ENCODE results near the gene DENND1A. TPM values are rescaled to one million over a fixed set of nuclear protein-coding genes. Genes with fewer than 3 reads are reported as not detected.

DENND1A gene
- total RNA-seq, 4 donors from 2014 or later = 19.2 to 26.9 (median 24.0) TPM

- H3K27me3 ChIP-seq = no peaks in the 10 kb centered on the region
- no peak for TF ChIP-seq POLR2A (IDR thresholded peaks at IDR 0.05; ENCODE audit: low read depth)
- TF ChIP-seq CTCF (IDR thresholded peaks at IDR 0.05) = no peak
- TF ChIP-seq EP300 (IDR thresholded peaks at IDR 0.05) = no peak
- no peak for TF ChIP-seq POLR2AphosphoS5 (IDR thresholded peaks at IDR 0.05)
- no peaks in the 10 kb centered on the region for H3K9me3 ChIP-seq
- no peak overlapping the region for H3K27ac ChIP-seq (replicated peaks in 1 of 4)
- peaks cover 7 to 21% (median 20%) of the 10 kb centered on the region in 4 donors for H3K4me1 ChIP-seq
- intact Hi-C loops (cut with DNase I) = loop anchor here (10.0 kb wide), 1 partner anchor 101 kb away; no protein-coding TSS in a partner anchor
- no peaks in the 10 kb centered on the region for H3K36me3 ChIP-seq
- no peak overlapping the region for H3K4me3 ChIP-seq
- no peak for DNase-seq (ENCODE audit: extremely low spot score)
- WGBS = 78% methylated on average over 8 of the region's 8 CpGs
These were observed 386.4 kb downstream of the DENND1A start for GRCh38 chr9:123543492-123543891.

GRCh38 chr9:123542435-123543225, 387.3 kb downstream of the DENND1A start:
- peaks cover 7 to 21% (median 20%) of the 10 kb centered on the region in 4 donors for H3K4me1 ChIP-seq
- no peak overlapping the region for H3K27ac ChIP-seq (replicated peaks in 1 of 4)
- no peak overlapping the region for H3K4me3 ChIP-seq
- TF ChIP-seq POLR2A (IDR thresholded peaks at IDR 0.05; ENCODE audit: low read depth) (no peak), CTCF (IDR thresholded peaks at IDR 0.05) (no peak), POLR2AphosphoS5 (IDR thresholded peaks at IDR 0.05) (no peak), EP300 (IDR thresholded peaks at IDR 0.05) (no peak)
- intact Hi-C loops (cut with DNase I) = loop anchor here (10.0 kb wide), 1 partner anchor 102 kb away; no protein-coding TSS in a partner anchor
- H3K36me3 ChIP-seq = no peaks in the 10 kb centered on the region
- H3K9me3 ChIP-seq = no peaks in the 10 kb centered on the region
- 92% methylated on average over 11 of the region's 11 CpGs for WGBS
- DNase-seq (ENCODE audit: extremely low spot score) = no peak
- H3K27me3 ChIP-seq = no peaks in the 10 kb centered on the region

- Histone ChIP-seq H3K4me3 (no peak overlapping the region), H3K4me1 (peaks cover 7 to 21% (median 20%) of the 10 kb centered on the region in 4 donors), H3K9me3 (no peaks in the 10 kb centered on the region), H3K36me3 (no peaks in the 10 kb centered on the region), H3K27ac (replicated peaks in 1 of 4) (no peak overlapping the region), H3K27me3 (no peaks in the 10 kb centered on the region)
- TF ChIP-seq POLR2AphosphoS5 (IDR thresholded peaks at IDR 0.05) (no peak), POLR2A (IDR thresholded peaks at IDR 0.05; ENCODE audit: low read depth) (no peak), CTCF (IDR thresholded peaks at IDR 0.05) (no peak), EP300 (IDR thresholded peaks at IDR 0.05) (no peak)
- intact Hi-C loops (cut with DNase I) = loop anchor here (10.0 kb wide), 1 partner anchor 103 kb away; no protein-coding TSS in a partner anchor
- no peak for DNase-seq (ENCODE audit: extremely low spot score)
- 40% methylated on average over 5 of the region's 5 CpGs for WGBS
These were observed 388.5 kb downstream of the DENND1A start for GRCh38 chr9:123541411-123541810.

- H3K4me1 ChIP-seq = peaks cover 7 to 21% (median 20%) of the 10 kb centered on the region in 4 donors
- H3K27ac ChIP-seq (replicated peaks in 1 of 4) = no peak overlapping the region
- no peak overlapping the region for H3K4me3 ChIP-seq
- 67% methylated on average over 3 of the region's 3 CpGs for WGBS
- no peaks in the 10 kb centered on the region for H3K27me3 ChIP-seq
- no peaks in the 10 kb centered on the region for H3K36me3 ChIP-seq
- no peaks in the 10 kb centered on the region for H3K9me3 ChIP-seq
- TF ChIP-seq POLR2AphosphoS5 (IDR thresholded peaks at IDR 0.05) (no peak), EP300 (IDR thresholded peaks at IDR 0.05) (no peak), CTCF (IDR thresholded peaks at IDR 0.05) (no peak), POLR2A (IDR thresholded peaks at IDR 0.05; ENCODE audit: low read depth) (no peak)
- intact Hi-C loops (cut with DNase I) = loop anchor here (10.0 kb wide), 1 partner anchor 104 kb away; no protein-coding TSS in a partner anchor
- DNase-seq (ENCODE audit: extremely low spot score) = no peak
These were observed 389.5 kb downstream of the DENND1A start for GRCh38 chr9:123540457-123540856.
